IPS-NIHi11 (cell line): ENCODE measurements around the gene IMPA2.
"Not testable (repeated sequence)": the region's sequence is repeated elsewhere in the genome, so short reads cannot be mapped to it uniquely, and the experiment has no call there.

Source experiments
- DNase-seq: peaks from one replicate; pipeline ENCODE4 v3.0.0; 2012; ENCODE audit warnings: mixed read lengths, low spot score

Gene IMPA2

DNA sequence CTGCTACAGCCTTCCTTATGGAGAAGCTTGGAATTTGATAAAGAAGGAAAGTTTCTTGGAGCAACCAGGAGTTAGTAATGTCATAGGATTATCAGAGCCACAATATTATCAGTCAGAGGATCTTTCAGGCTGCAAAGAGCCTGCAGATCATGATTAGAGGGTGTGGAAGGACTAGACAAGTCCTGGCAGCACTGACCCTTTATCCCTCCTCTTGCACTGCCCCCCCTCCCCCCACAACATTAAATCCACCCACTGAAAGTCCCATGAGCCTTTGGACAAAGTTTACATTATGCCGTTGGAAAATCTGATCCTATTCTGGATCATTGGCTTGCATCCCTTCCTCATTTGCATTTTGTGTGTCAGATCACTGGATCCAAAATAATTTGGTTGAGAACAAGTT is 18.7 kb upstream of the IMPA2 start:
- DNase-seq = no peak

- DNase-seq = no peak
Observed at GRCh38 chr18:11963991-11964484, 17.3 kb upstream of the IMPA2 start.

- no peak for DNase-seq
Observed at GRCh38 chr18:11969904-11970835, 11.1 kb upstream of the IMPA2 start.

DNA sequence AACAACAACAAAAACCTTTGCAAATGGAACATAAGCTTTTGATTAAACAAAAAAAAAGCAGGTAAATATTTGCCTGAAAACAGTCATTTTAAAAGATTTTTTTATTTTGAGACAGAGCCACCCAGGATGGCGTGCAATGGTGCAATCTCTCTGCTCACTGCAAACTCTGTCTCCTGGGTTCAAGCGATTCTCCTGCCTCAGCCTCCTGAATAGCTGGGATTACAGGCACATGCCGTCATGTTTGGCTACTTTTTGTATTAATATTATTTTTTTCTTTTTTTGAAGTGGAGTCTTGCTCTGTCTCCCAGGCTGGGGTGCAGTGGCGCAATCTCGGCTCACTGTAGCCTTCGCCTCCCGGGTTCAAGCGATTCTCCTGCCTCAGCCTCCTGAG is 10.5 kb upstream of the IMPA2 start:
- not testable (repeated sequence) for DNase-seq

GRCh38 chr18:11972371-11973174 is 8.7 kb upstream of the IMPA2 start:
- DNase-seq = no peak

DNA sequence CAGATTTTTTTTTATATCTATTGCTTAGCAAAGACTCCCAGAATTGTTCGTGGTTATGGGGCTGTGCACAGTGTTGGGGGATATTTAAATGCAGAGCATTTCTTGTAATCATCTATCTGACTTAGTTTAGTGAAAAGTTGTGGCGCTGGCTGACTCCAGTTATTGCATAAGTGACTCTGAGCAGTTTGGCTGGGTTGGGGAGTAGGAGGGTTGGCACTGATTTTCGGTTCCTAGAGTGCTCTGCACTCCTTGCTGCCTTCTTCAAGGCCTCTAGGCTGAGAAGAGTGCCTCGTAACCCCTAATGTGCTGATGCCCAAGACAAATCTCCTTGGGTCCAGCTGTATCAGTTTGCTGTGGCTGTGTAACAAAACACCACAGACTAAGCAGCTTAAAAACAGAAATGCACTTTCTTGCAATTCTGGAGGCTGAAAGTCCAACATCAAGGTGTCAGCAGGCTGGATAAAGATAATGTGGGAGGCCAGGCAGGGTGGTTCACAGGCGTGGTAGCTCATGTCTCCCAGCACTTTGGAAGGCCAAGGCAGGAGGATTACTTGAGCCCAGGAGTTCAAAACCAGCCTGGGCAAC is 6.5 kb upstream of the IMPA2 start:
- DNase-seq = no peak

GRCh38 chr18:11975723-11976122 is 5.6 kb upstream of the IMPA2 start:
- DNase-seq = no peak

- no peak for DNase-seq
Observed at GRCh38 chr18:11976315-11977152, 4.8 kb upstream of the IMPA2 start.

DNA sequence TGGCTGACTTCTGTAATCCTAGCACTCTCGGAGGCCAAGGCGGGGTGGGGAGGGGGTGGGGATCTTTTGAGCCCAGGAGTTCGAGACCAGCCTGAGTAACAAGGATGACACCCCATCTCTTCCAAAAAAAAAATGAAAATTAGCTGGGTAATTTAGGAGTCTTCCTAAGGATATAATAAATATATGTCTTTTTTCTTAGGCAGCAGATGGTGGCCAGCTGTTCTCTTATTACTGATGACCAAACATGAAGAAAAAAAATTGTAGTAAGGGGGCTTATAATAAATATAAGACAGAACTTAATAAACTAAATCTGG is 4.2 kb upstream of the IMPA2 start:
- no peak for DNase-seq

- no peak for DNase-seq
Observed at GRCh38 chr18:11978956-11979355, 2.4 kb upstream of the IMPA2 start.

- no peak for DNase-seq
Observed at GRCh38 chr18:11980163-11980493, 1.2 kb upstream of the IMPA2 start.

GRCh38 chr18:11980494-11981191 is 664 bp upstream of the IMPA2 start:
- peak; percentile 98 for DNase-seq

- DNase-seq = no peak
Observed at GRCh38 chr18:11981543-11982366, 448 bp downstream of the IMPA2 start.

DNA sequence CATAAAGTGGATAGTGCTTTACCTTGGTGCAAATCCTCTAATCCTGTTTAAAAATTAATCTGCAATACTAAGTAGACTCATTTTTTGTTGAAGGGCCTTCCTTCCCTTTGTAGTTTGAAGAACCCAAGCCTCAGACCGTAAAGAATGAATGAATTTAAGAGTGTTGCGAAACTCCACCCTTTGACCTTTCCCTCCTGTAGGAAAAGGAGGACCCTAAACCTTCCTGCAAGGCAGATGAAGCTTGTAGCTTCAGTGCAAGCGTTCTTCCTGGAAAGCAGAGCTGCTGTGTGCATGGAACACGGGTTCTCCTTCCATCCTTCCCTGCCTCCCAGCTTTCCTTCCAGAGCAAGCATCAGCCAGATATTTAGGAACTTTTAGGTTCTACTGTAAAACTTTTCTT is 1.7 kb downstream of the IMPA2 start:
- DNase-seq = no peak

- DNase-seq = no peak
Observed at GRCh38 chr18:11983592-11983991, 2.3 kb downstream of the IMPA2 start.

- no peak for DNase-seq
Observed at GRCh38 chr18:11984091-11984490, 2.8 kb downstream of the IMPA2 start.

- DNase-seq = no peak
Observed at GRCh38 chr18:11985586-11985985, 4.3 kb downstream of the IMPA2 start.

DNA sequence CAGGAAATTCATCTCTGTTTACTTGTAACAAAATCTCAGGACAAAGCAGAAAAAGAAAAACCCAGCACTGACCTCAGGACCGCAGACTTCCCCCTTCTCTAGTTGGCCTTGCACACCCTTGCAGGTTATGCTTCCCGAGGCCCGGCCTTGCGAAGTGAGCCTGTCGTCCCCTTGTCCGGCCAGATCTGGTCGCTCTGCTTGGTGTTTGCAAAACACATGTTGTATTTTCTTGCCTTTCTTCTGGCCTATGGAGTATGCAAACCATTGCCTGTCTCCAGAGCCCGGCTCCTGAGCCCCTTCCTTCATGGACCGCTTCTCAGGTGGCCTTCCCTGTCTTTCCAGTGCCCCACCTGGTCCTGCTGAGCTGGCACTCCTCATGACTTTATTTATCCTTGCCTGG is 4.8 kb downstream of the IMPA2 start:
- no peak for DNase-seq

GRCh38 chr18:11987527-11987926 is 6.2 kb downstream of the IMPA2 start:
- no peak for DNase-seq

GRCh38 chr18:11989174-11989573 is 7.9 kb downstream of the IMPA2 start:
- no peak for DNase-seq
